Measurements from ENCODE around the gene GALNT9.

- TF ChIP-seq EZH2phosphoT487 (IDR thresholded peaks at IDR 0.05; ENCODE audit: insufficient read depth, low read depth) (no peak), EZH2 (IDR thresholded peaks at IDR 0.05; ENCODE audit: insufficient read depth, poor library complexity, severe bottlenecking) (no peak)
These were observed 146.6 kb downstream of the GALNT9 start for GRCh38 chr12:132182711-132183365.
